MCF 10A (cell line): ENCODE measurements around the gene MRTO4. TPM values are rescaled to one million over a fixed set of nuclear protein-coding genes. Genes with fewer than 3 reads are reported as not detected.

ENCODE experiments used
- BruUV-seq: library from RNA; stranded (reverse); fragments of 400-500 nt; replicated peaks from 2 replicates; lab custom pipeline; 2021; lab: Mats Ljungman, UMichigan
- CTCF ChIA-PET: fragments of 300-600 bp; sonication (Branson Sonifier 250); formaldehyde crosslinking; extraction: SDS; loops from one replicate; lab custom pipeline; 2021; ENCODE audit warnings: antibody characterized with exemption, inconsistent platforms; lab: Yijun Ruan, JAX
- POLR2A ChIA-PET: fragments of 300-600, 350-650 bp; sonication (Branson Sonifier 250); formaldehyde crosslinking; extraction: SDS; loops from one replicate; lab custom pipeline; 2020; ENCODE audit warnings: antibody characterized with exemption, inconsistent platforms; lab: Yijun Ruan, JAX
- DNase-seq: peaks from one replicate; pipeline ENCODE4 v3.0.0-alpha.2; 2018; ENCODE audit not compliant: unreplicated experiment
- H3K27ac Mint-ChIP-seq: one replicate; pipeline ENCODE4 v1.8.0; 2022; ENCODE audit warnings: mild to moderate bottlenecking, low read depth, mixed read lengths; ENCODE audit not compliant: unreplicated experiment
- H3K27me3 Mint-ChIP-seq: one replicate; pipeline ENCODE4 v1.8.0; 2022; ENCODE audit warnings: mixed read lengths; ENCODE audit not compliant: insufficient read depth, unreplicated experiment
- H3K36me3 Mint-ChIP-seq: one replicate; pipeline ENCODE4 v1.8.0; 2022; ENCODE audit warnings: mild to moderate bottlenecking, moderate library complexity, mixed read lengths; ENCODE audit not compliant: insufficient read depth, unreplicated experiment
- H3K4me1 Mint-ChIP-seq: one replicate; pipeline ENCODE4 v1.8.0; 2022; ENCODE audit warnings: mixed read lengths; ENCODE audit not compliant: insufficient read depth, unreplicated experiment
- H3K4me3 Mint-ChIP-seq: one replicate; pipeline ENCODE4 v1.8.0; 2022; ENCODE audit warnings: mild to moderate bottlenecking, moderate library complexity, mixed read lengths; ENCODE audit not compliant: unreplicated experiment
- H3K9me3 Mint-ChIP-seq: one replicate; pipeline ENCODE4 v1.8.0; 2022; ENCODE audit warnings: mixed read lengths; ENCODE audit not compliant: unreplicated experiment
- CTCF ChIP-seq: fragments of 200-600 bp; IDR thresholded peaks from one replicate; pipeline ENCODE4 v1.8.0; 2022; ENCODE audit warnings: antibody characterized with exemption, mild to moderate bottlenecking; ENCODE audit not compliant: unreplicated experiment
- intact Hi-C: fragments of 100-400 bp; cut with micrococcal nuclease; formaldehyde crosslinking; loops from 2 replicates; pipeline ENCODE4 v1.14.1; 2022
- total RNA-seq: library from RNA; stranded (reverse); gene quantifications from 2 replicates; pipeline ENCODE4 v1.2.3, GENCODE V29; 2022

The MRTO4 gene
- total RNA-seq, 1 experiment from 2014 or later = 46.0 TPM

GRCh38 chr1:19204446-19205266 lies 46.9 kb upstream of the MRTO4 start:
- Mint-ChIP-seq H3K27me3 (no peaks in the 10 kb centered on the region), H3K4me1 (peaks cover 21% of the 10 kb centered on the region), H3K27ac (no peak overlapping the region), H3K36me3 (peaks cover 27% of the 10 kb centered on the region), H3K9me3 (no peaks in the 10 kb centered on the region), H3K4me3 (no peak overlapping the region)
- no peak for TF ChIP-seq CTCF
- BruUV-seq = no TSS peak
- ChIA-PET CTCF (interaction anchor here (0.5 to 0.7 kb wide), 3 partner anchors 11 to 158 kb away, joined by 3 read pairs; no protein-coding TSS in a partner anchor), POLR2A (interaction anchor here (0.5 to 1.9 kb wide), 4 partner anchors 9 to 243 kb away, joined by 3 to 5 read pairs (median 4); no protein-coding TSS in a partner anchor)
- DNase-seq = no peak
- intact Hi-C loops = no loop called here

- intact Hi-C loops = no loop called here
- Mint-ChIP-seq H3K27me3 (no peaks in the 10 kb centered on the region), H3K4me1 (peaks cover 21% of the 10 kb centered on the region), H3K9me3 (no peaks in the 10 kb centered on the region), H3K4me3 (no peak overlapping the region), H3K36me3 (peaks cover 25% of the 10 kb centered on the region), H3K27ac (no peak overlapping the region)
- TF ChIP-seq CTCF = no peak
- DNase-seq = no peak
- ChIA-PET POLR2A (interaction anchor here (1.9 kb wide), 1 partner anchor 131 kb away, joined by 5 read pairs; no protein-coding TSS in a partner anchor), CTCF (interaction anchor here (0.5 to 0.6 kb wide), 2 partner anchors 32 to 64 kb away, joined by 3 to 4 read pairs; no protein-coding TSS in a partner anchor)
- no TSS peak for BruUV-seq
Measured at GRCh38 chr1:19205403-19205802, 46.2 kb upstream of the MRTO4 start.

- Mint-ChIP-seq H3K36me3 (peaks cover 23% of the 10 kb centered on the region), H3K27ac (no peak overlapping the region), H3K4me1 (peaks cover 21% of the 10 kb centered on the region), H3K27me3 (no peaks in the 10 kb centered on the region), H3K4me3 (no peak overlapping the region), H3K9me3 (no peaks in the 10 kb centered on the region)
- intact Hi-C loops = no loop called here
- TF ChIP-seq CTCF = no peak
- ChIA-PET CTCF (interaction anchor here (0.6 kb wide), 1 partner anchor 32 kb away, joined by 4 read pairs; no protein-coding TSS in a partner anchor), POLR2A (interaction anchor here (1.9 kb wide), 1 partner anchor 131 kb away, joined by 5 read pairs; no protein-coding TSS in a partner anchor)
- DNase-seq = no peak
- BruUV-seq = no TSS peak
Measured at GRCh38 chr1:19205845-19206244, 45.8 kb upstream of the MRTO4 start.

- Mint-ChIP-seq H3K4me3 (no peak overlapping the region), H3K4me1 (peaks cover 26% of the 10 kb centered on the region), H3K27ac (no peak overlapping the region), H3K9me3 (no peaks in the 10 kb centered on the region), H3K27me3 (no peaks in the 10 kb centered on the region), H3K36me3 (peaks cover 16% of the 10 kb centered on the region)
- BruUV-seq = no TSS peak
- no peak for TF ChIP-seq CTCF
- ChIA-PET CTCF (interaction anchor here (0.6 to 0.7 kb wide), 2 partner anchors 27 to 1899 kb away, joined by 3 read pairs; partner anchors contain the start of gene PADI4), POLR2A (interaction anchor here (0.5 to 1.3 kb wide), 4 partner anchors 31 to 113 kb away, joined by 3 to 4 read pairs (median 3); no protein-coding TSS in a partner anchor)
- no peak for DNase-seq
- intact Hi-C loops = no loop called here
Measured at GRCh38 chr1:19206947-19207346, 44.7 kb upstream of the MRTO4 start.
